PFSK-1 (cell line): ENCODE measurements around the gene KDF1.

Experiments
- FOXP2 ChIP-seq: optimal IDR thresholded peaks from 2 replicates; pipeline ENCODE3; 2011; ENCODE audit warnings: borderline replicate concordance, control low read depth, inconsistent platforms; ENCODE audit not compliant: insufficient read depth; ENCODE audit errors: extremely low read length, extremely low read depth
- POLR2AphosphoS5 ChIP-seq: IDR thresholded peaks from 2 replicates; pipeline ENCODE4 v1.6.1; 2012; ENCODE audit warnings: low read depth, mild to moderate bottlenecking, control low read depth, low read length, moderate library complexity
- REST ChIP-seq, 2 experiments: IDR thresholded peaks; 2 replicates each; pipeline versions ENCODE4 v1.6.1 to v1.8.0; 2011 to 2012; ENCODE audit warnings: low read depth in 2 of 2, low read length in 2 of 2, control low read depth in 1 of 2, inconsistent platforms in 1 of 2, mild to moderate bottlenecking in 1 of 2, moderate library complexity in 1 of 2; ENCODE audit not compliant: insufficient read depth in 1 of 2
- SIN3A ChIP-seq: IDR thresholded peaks from 2 replicates; pipeline ENCODE4 v1.6.1; 2012; ENCODE audit warnings: mild to moderate bottlenecking, low read length, moderate library complexity, borderline replicate concordance; ENCODE audit not compliant: insufficient read depth
- TAF1 ChIP-seq: IDR thresholded peaks from 2 replicates; pipeline ENCODE4 v1.6.1; 2012; ENCODE audit warnings: low read length, control low read depth, borderline replicate concordance; ENCODE audit not compliant: insufficient read depth

KDF1 gene

GRCh38 chr1:27005648-27006496 lies 45.6 kb upstream of the KDF1 start:
- TF ChIP-seq REST (IDR thresholded peaks at IDR 0.05; ENCODE audit: insufficient read depth in 1 of 2, low read depth in 2 of 2, low read length in 2 of 2) (no peak), FOXP2 (no peak), TAF1 (no peak), SIN3A (no peak), POLR2AphosphoS5 (no peak)

GRCh38 chr1:27005166-27005530 lies 44.9 kb upstream of the KDF1 start:
- TF ChIP-seq FOXP2 = no peak
- TF ChIP-seq TAF1 = no peak
- TF ChIP-seq POLR2AphosphoS5 = no peak
- TF ChIP-seq REST (IDR thresholded peaks at IDR 0.05; ENCODE audit: insufficient read depth in 1 of 2, low read depth in 2 of 2, low read length in 2 of 2) = no peak
- TF ChIP-seq SIN3A = no peak

- no peak for TF ChIP-seq TAF1
- no peak for TF ChIP-seq REST (IDR thresholded peaks at IDR 0.05; ENCODE audit: insufficient read depth in 1 of 2, low read depth in 2 of 2, low read length in 2 of 2)
Observed at GRCh38 chr1:27004471-27005165, 44.4 kb upstream of the KDF1 start.

GRCh38 chr1:27003745-27004470 lies 43.6 kb upstream of the KDF1 start:
- no peak for TF ChIP-seq FOXP2
- TF ChIP-seq POLR2AphosphoS5 = no peak
- no peak for TF ChIP-seq SIN3A
- no peak for TF ChIP-seq REST (IDR thresholded peaks at IDR 0.05; ENCODE audit: insufficient read depth in 1 of 2, low read depth in 2 of 2, low read length in 2 of 2)
- no peak for TF ChIP-seq TAF1
